HG02623 (cell line): ENCODE data around the gene NTM.
"Not testable (repeated sequence)": the region's sequence is repeated elsewhere in the genome, so short reads cannot be mapped to it uniquely, and the experiment has no call there.

Experiments
- ATAC-seq: cut with Tn5 transposase; IDR thresholded peaks from one replicate; pipeline ENCODE4 v1.9.1; 2021; ENCODE audit warnings: moderate library complexity; ENCODE audit not compliant: unreplicated experiment

The NTM gene

GRCh38 chr11:131491503-131491902 lies 121.1 kb downstream of the NTM start:
- ATAC-seq: no peak

DNA sequence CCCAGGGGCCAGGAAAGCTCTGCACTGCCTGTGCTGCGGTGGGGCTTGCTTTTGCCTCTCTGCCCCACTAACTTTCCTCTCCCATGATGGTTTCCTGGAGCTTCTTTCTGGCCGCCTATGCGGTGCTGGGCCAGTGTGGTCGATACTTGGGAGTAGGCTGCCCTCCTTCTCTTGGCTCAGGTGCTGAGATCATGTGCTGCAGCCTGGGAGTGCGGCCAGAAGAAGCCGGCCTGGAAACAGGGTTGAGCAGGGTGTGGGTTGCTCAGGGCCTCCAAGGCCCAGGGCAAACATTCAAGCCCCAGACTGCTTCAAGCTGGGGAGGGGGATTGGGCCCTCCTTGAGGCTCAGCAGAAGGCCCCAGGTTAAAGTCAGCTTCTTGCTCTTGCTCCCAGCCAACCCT lies 125.0 kb downstream of the NTM start:
- ATAC-seq: no peak

DNA sequence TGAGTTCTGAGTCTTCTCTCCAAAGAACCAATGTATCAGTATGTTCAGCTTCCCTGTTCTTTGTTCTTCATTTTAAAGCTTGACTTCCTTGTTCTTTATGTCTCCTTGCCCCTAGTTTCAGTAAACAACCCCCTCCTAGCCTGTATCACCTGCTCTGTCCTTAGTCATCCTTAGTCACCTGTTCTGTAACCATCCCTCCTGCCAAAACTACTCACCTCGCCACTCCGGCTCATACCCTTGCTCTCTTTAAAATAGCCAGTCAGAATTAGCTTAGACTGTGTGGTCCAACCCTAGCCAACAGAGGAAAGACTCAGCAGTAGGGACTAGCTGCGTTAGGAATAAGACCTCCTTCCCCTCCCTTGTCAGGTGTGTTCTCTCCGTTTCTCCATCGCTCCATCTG lies 127.3 kb downstream of the NTM start:
- ATAC-seq: not testable (repeated sequence)

DNA sequence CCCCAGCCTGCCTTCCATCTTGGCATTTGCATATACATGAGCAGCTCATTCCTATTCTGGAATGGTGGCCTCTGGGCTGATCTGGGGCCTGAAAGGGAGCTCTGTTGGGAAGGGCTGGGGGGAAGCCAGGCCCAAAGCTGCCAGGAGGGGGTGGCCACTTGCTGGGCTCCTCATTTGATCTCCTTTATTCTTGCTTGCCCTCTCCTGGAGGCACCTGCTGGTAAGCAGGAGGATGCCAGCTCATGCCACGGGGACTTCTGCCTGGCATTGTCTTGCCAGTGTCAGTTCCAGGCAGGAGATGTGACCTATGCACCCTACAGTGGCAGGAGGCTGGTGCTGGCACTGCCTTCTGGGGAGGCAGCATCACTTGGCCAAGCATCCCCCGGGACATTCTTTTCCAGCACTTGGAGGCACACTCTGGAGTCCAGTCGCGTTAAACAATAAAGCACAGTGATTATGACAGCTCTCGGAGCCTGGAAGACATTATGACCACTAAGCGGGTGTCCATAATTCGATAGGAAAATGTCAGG lies 128.3 kb downstream of the NTM start:
- no peak for ATAC-seq

GRCh38 chr11:131499199-131499598 lies 128.8 kb downstream of the NTM start:
- ATAC-seq: no peak

- no peak for ATAC-seq
Observed at GRCh38 chr11:131503017-131503416, 132.6 kb downstream of the NTM start.

- ATAC-seq: no peak
Observed at GRCh38 chr11:131504199-131504949, 134.0 kb downstream of the NTM start.

DNA sequence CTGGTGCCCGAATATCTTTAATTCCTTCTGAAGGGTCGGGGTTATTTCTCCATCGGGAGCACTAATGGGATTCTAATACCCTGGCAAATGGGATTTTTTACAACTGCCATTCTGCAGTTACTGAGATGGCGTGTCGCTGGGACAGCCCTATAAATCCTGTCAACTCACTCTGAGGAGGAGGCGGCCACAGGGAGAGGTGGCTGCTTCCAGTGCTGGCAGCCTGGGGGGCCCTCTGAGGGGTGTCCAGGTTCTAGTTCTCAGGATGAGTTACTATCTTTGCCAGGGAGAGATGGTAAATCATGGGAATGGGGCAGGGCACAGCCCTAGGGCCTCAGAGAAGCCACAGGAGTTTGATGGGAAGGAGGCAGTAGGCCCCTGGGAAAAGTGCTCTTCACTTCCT lies 135.9 kb downstream of the NTM start:
- ATAC-seq: no peak

GRCh38 chr11:131510662-131511061 lies 140.2 kb downstream of the NTM start:
- no peak for ATAC-seq

DNA sequence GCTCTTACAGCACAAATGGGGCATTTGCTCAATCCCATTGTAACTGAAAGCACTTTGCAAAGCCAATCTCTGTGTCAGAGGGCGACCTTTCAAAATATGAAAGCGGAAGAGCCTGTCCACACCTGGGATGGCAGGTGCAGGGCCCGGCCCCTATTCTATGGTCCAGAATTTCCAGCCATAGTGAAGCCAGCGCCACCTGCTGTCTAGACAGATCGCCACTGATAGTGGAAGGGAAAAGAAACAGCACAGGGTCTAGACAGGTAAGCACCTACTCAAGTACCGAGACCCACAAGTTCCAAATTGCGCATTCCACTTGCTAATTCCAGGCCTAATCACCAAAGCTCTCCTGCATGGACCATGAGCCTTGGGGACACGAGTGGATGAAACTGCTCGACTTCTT lies 141.4 kb downstream of the NTM start:
- ATAC-seq: no peak

GRCh38 chr11:131512228-131512627 lies 141.8 kb downstream of the NTM start:
- no peak for ATAC-seq

DNA sequence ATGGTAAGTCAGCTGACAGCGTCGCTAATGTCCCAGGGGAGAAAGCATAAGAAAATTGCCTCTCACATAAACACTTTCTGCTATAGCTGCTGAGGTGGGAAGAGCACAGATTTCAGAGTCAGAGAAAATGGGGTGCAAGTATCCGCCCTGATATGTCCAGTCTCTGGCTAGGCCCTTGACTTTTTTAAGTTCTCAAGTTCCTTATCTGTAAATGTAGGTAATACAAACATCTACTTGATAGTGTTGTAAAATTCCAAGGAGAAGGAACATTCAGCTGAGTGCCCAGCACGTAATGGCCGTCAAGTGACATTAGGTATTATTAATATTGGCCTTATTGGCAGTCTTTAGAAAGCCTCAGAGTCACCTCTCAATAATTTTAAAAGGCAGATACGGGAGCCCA lies 143.6 kb downstream of the NTM start:
- no peak for ATAC-seq

GRCh38 chr11:131518305-131518838 lies 148.0 kb downstream of the NTM start:
- ATAC-seq: no peak

- ATAC-seq: no peak
Observed at GRCh38 chr11:131522851-131523250, 152.4 kb downstream of the NTM start.

DNA sequence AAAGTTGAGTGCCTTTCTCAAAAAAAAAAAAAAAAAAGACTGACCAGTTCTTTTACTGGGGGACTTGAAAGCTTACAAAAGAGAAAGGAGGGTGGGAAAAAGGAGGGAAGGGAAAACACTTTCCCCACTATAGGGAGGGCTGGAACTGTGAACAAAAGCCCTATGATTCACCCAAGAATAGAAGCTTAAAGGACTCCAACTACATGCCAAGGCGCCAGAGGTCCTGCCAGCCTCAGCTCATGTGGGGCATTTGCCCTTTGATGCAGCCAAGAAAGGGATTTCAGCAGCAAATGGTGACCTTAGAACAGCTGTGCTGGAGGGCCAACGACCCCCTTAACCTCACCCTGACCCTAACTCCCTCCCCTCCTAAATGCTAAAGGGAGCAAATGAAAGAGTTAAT lies 160.0 kb downstream of the NTM start:
- ATAC-seq: no peak

DNA sequence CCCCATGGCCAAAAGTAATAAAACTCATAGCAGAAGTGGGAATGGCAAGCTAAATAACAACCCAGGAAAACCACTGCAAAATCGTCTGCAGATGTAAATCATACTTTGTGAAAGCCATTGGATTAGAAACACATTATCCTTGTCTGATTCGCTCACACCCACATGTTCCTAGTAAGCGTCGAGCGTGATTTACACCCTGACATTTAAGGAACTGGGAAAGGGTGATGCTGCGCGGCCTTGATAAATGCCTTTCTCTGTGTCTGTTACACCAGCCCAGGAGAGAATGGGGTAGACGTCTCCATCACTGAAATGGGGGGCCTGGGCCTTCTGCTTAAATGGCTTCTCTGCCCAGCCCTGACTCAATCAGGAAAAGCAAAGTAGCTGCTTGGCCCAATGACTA lies 162.7 kb downstream of the NTM start:
- no peak for ATAC-seq

DNA sequence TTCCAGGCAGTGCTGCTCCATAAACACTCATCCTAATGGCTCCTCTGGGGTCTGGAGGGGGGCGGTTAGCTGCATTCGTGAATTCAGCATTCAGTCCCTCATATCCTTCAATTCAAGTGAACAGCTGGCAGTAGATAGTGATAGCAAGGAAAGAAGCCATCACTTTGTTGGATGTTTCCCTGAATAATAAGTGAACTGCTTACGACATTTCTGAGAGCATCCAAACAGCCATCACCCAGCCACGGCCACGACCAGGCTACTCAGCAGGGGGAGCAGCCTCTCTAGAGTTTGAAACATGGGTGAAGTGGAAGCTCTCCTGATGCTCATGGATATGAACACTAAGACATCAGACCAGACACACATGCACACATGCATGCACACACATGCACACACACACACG lies 163.6 kb downstream of the NTM start:
- no peak for ATAC-seq

GRCh38 chr11:131534611-131535010 lies 164.2 kb downstream of the NTM start:
- ATAC-seq: no peak

DNA sequence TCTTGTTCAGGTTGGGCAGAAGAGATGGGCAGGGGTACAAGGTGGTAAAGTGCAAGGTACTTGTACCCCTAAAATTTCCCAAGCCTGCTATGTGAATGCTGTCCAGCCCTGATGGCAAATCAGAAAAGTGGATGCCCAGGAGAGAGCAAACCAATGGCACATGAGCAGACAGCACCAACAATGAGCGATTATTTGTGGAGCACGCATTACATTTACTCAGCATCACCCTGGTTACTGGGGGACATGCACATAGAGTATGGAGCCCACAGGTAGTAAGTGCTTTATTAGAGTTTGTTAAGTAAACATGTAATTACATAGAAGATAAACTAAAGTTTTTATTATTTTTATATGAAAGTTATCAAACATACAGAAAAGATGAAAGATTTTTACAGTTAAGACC lies 165.7 kb downstream of the NTM start:
- no peak for ATAC-seq

DNA sequence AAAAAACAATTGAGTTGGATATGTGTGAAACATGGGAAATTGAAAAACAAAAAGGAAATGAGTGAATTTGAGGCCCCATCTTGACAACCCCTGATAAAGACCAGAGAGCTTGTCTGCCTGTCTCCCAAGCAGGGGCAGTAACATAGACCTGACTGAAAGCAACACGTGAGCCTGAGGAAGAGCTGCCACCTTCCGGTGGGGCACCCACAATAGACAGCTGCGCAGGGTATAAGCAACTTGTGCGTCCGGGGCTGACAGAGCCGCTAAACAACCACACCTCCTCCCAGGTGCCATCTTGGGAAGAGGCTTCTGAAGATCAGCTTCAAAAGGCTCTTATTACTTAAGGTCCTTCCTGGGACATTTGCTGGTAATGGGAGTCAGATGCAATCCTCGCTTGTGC lies 166.8 kb downstream of the NTM start:
- ATAC-seq: no peak

GRCh38 chr11:131537748-131538147 lies 167.3 kb downstream of the NTM start:
- no peak for ATAC-seq

- ATAC-seq: no peak
Observed at GRCh38 chr11:131538322-131538721, 167.9 kb downstream of the NTM start.

- ATAC-seq: no peak
Observed at GRCh38 chr11:131540676-131541075, 170.3 kb downstream of the NTM start.
